ENCODE data around the gene ZNRF1.
A peak's percentile ranks its signal among the peaks of the same experiment; 100 is the strongest.
"Not testable (repeated sequence)": the region's sequence is repeated elsewhere in the genome, so short reads cannot be mapped to it uniquely, and the experiment has no call there.

Gene ZNRF1

GRCh38 chr16:74998481-74999218, at the start of gene ZNRF1:
TSS of gene ZNRF1 (plus strand) at chr16:74999024. CDS start at chr16:74999672, 648 bp downstream.
- DNase-seq (ENCODE audit: low read depth) = peak; percentile 64

- DNase-seq (ENCODE audit: low read depth) = no peak
Observed at GRCh38 chr16:74949309-74949708, 49.5 kb upstream of the ZNRF1 start.

- DNase-seq (ENCODE audit: low read depth) = no peak
Observed at GRCh38 chr16:74950511-74950910, 48.3 kb upstream of the ZNRF1 start.

- DNase-seq (ENCODE audit: low read depth) = no peak
Observed at GRCh38 chr16:74951206-74951605, 47.6 kb upstream of the ZNRF1 start.

GRCh38 chr16:74951681-74952080, 47.1 kb upstream of the ZNRF1 start:
- no peak for DNase-seq (ENCODE audit: low read depth)

GRCh38 chr16:74954763-74955162, 44.1 kb upstream of the ZNRF1 start:
- no peak for DNase-seq (ENCODE audit: low read depth)

GRCh38 chr16:74973304-74973703, 25.5 kb upstream of the ZNRF1 start:
- no peak for DNase-seq (ENCODE audit: low read depth)

- DNase-seq (ENCODE audit: low read depth) = no peak
Observed at GRCh38 chr16:74975591-74975990, 23.2 kb upstream of the ZNRF1 start.

GRCh38 chr16:74982256-74982655, 16.6 kb upstream of the ZNRF1 start:
- DNase-seq (ENCODE audit: low read depth) = no peak

- DNase-seq (ENCODE audit: low read depth) = no peak
Observed at GRCh38 chr16:74984194-74984528, 14.7 kb upstream of the ZNRF1 start.

- peak; percentile 98 for DNase-seq (ENCODE audit: low read depth)
Observed at GRCh38 chr16:74984529-74985296, 14.1 kb upstream of the ZNRF1 start, which contains the start of gene WDR59. TSS of gene WDR59 (minus strand) at chr16:74985123. CDS start at chr16:74985017, 106 bp downstream.

GRCh38 chr16:74987027-74987681, 11.7 kb upstream of the ZNRF1 start:
- no peak for DNase-seq (ENCODE audit: low read depth)

- DNase-seq (ENCODE audit: low read depth) = not testable (repeated sequence)
Observed at GRCh38 chr16:74989864-74990263, 9.0 kb upstream of the ZNRF1 start.

- no peak for DNase-seq (ENCODE audit: low read depth)
Observed at GRCh38 chr16:74990832-74991231, 8.0 kb upstream of the ZNRF1 start.

GRCh38 chr16:74991268-74991592, 7.6 kb upstream of the ZNRF1 start:
- no peak for DNase-seq (ENCODE audit: low read depth)

- no peak for DNase-seq (ENCODE audit: low read depth)
Observed at GRCh38 chr16:74991593-74992403, 7.0 kb upstream of the ZNRF1 start.

- DNase-seq (ENCODE audit: low read depth) = no peak
Observed at GRCh38 chr16:74995986-74996385, 2.8 kb upstream of the ZNRF1 start.

- no peak for DNase-seq (ENCODE audit: low read depth)
Observed at GRCh38 chr16:74997042-74997491, 1.8 kb upstream of the ZNRF1 start.

- DNase-seq (ENCODE audit: low read depth) = peak; percentile 12
Observed at GRCh38 chr16:74999219-74999608, 390 bp downstream of the ZNRF1 start.

- DNase-seq (ENCODE audit: low read depth) = peak; percentile 46
Observed at GRCh38 chr16:74999609-75000480, 1.0 kb downstream of the ZNRF1 start.

- no peak for DNase-seq (ENCODE audit: low read depth)
Observed at GRCh38 chr16:75000481-75001081, 1.8 kb downstream of the ZNRF1 start.

All from T-helper 22 cell (primary cell).